H1 (cell line): ENCODE results near the gene KIF15. TPM values are rescaled to one million over a fixed set of nuclear protein-coding genes. Genes with fewer than 3 reads are reported as not detected.

ENCODE experiments used
- CTCF ChIA-PET: fragments of 300-600 bp; sonication (Branson Sonifier 250); formaldehyde crosslinking; loops from one replicate; lab custom pipeline; 2021; ENCODE audit not compliant: partially characterized antibody; lab: Charles Lee
- POLR2A ChIA-PET: fragments of 300-600 bp; sonication (Branson Sonifier 250); formaldehyde crosslinking; loops from one replicate; lab custom pipeline; 2021; ENCODE audit warnings: inconsistent platforms; ENCODE audit not compliant: partially characterized antibody; lab: Charles Lee
- DNase-seq, 2 experiments: peaks; one replicate each; pipeline versions ENCODE4 v3.0.0 to v3.0.0-alpha.2; 2010 to 2022; ENCODE audit warnings: low spot score in 2 of 2, low read depth in 1 of 2, mixed read lengths in 1 of 2
- FAIRE-seq: peaks from 2 replicates; lab custom pipeline; 2011; peaks lifted over from hg19 to GRCh38; lab: Jason Lieb, UNC
- H2AFZ ChIP-seq: 2 replicates; pipeline ENCODE4 v1.8.1; 2012; ENCODE audit warnings: low read length, inconsistent platforms
- H2AK5ac ChIP-seq: 2 replicates; pipeline ENCODE4 v1.6.1; 2013; ENCODE audit warnings: low read depth, low read length
- H2BK120ac ChIP-seq: replicated peaks from 2 replicates; pipeline ENCODE3; 2013; ENCODE audit warnings: low read depth, low read length, inconsistent platforms
- H2BK12ac ChIP-seq: 2 replicates; pipeline ENCODE4 v1.6.1; 2013; ENCODE audit warnings: low read depth, low read length
- H2BK15ac ChIP-seq: 2 replicates; pipeline ENCODE4 v1.6.1; 2013; ENCODE audit warnings: low read length
- H2BK20ac ChIP-seq: 2 replicates; pipeline ENCODE4 v1.6.1; 2013; ENCODE audit warnings: low read length
- H2BK5ac ChIP-seq: 2 replicates; pipeline ENCODE4 v1.6.1; 2013; ENCODE audit warnings: low read depth, low read length
- H3K14ac ChIP-seq: 2 replicates; pipeline ENCODE4 v1.6.1; 2013; ENCODE audit warnings: inconsistent platforms; ENCODE audit not compliant: insufficient read length
- H3K18ac ChIP-seq: 2 replicates; pipeline ENCODE4 v1.6.1; 2013; ENCODE audit warnings: low read length; ENCODE audit errors: extremely low read depth
- H3K23ac ChIP-seq: 2 replicates; pipeline ENCODE4 v1.6.1; 2013; ENCODE audit warnings: inconsistent platforms; ENCODE audit not compliant: insufficient read length
- H3K23me2 ChIP-seq: 2 replicates; pipeline ENCODE4 v1.6.1; 2013; ENCODE audit warnings: low read depth, low read length
- H3K27ac ChIP-seq: 2 replicates; pipeline ENCODE4 v1.6.1; 2011; ENCODE audit warnings: low read depth, low read length, inconsistent platforms
- H3K27me3 ChIP-seq, 4 experiments: replicated peaks in 1 of 4; 1 replicate in 1 of 4; 2 replicates in 3 of 4; pipeline versions ENCODE4 v1.6.1 to v1.8.1; 2011 to 2013; ENCODE audit warnings: low read length in 3 of 4, mild to moderate bottlenecking in 3 of 4, inconsistent platforms in 2 of 4, mixed read lengths in 2 of 4, moderate library complexity in 1 of 4; ENCODE audit not compliant: control insufficient read depth in 3 of 4, insufficient read depth in 3 of 4; ENCODE audit errors: extremely low read depth in 1 of 4
- H3K36me3 ChIP-seq, 4 experiments: 2 replicates each; pipeline versions ENCODE4 v1.6.1 to v1.8.1; 2011 to 2013; ENCODE audit warnings: mild to moderate bottlenecking in 4 of 4, low read length in 3 of 4, moderate library complexity in 2 of 4, control low read depth in 1 of 4, inconsistent platforms in 1 of 4; ENCODE audit not compliant: insufficient read depth in 4 of 4, control insufficient read depth in 2 of 4
- H3K4ac ChIP-seq: replicated peaks from 2 replicates; pipeline ENCODE3; 2013; ENCODE audit warnings: low read length, low read depth, mixed read lengths, inconsistent platforms; ENCODE audit not compliant: insufficient read length
- H3K4me1 ChIP-seq, 4 experiments: replicated peaks in 1 of 4; 1 replicate in 1 of 4; 2 replicates in 3 of 4; pipeline versions ENCODE4 v1.6.1 to v1.8.1; 2011 to 2013; ENCODE audit warnings: low read length in 3 of 4, inconsistent platforms in 2 of 4, mixed read lengths in 1 of 4; ENCODE audit not compliant: insufficient read depth in 4 of 4, control insufficient read depth in 3 of 4
- H3K4me2 ChIP-seq, 2 experiments: 2 replicates each; pipeline versions ENCODE4 v1.6.1 to v1.8.1; 2011 to 2013; ENCODE audit warnings: low read depth in 2 of 2, low read length in 2 of 2, control low read depth in 1 of 2, inconsistent platforms in 1 of 2, mild to moderate bottlenecking in 1 of 2; ENCODE audit not compliant: insufficient read depth in 1 of 2
- H3K4me3 ChIP-seq, 4 experiments: fragments of 200-600, 300-600 bp in 1 of 4; sonication (generic), shearing (Covaris generic), sonication (Bioruptor Twin) in 1 of 4; 2 replicates each; pipeline versions ENCODE4 v1.5.1 to v1.8.1; 2011 to 2016; ENCODE audit warnings: low read length in 4 of 4, low read depth in 3 of 4, control low read depth in 2 of 4, inconsistent platforms in 2 of 4, mild to moderate bottlenecking in 2 of 4, mixed read lengths in 1 of 4, moderate library complexity in 1 of 4; ENCODE audit not compliant: insufficient read depth in 2 of 4; ENCODE audit errors: extremely low read depth in 1 of 4
- H3K56ac ChIP-seq: replicated peaks from 2 replicates; pipeline ENCODE3; 2013; ENCODE audit warnings: low read depth, mild to moderate bottlenecking, mixed read lengths, low read length, inconsistent platforms; ENCODE audit not compliant: insufficient read length
- H3K79me1 ChIP-seq: 2 replicates; pipeline ENCODE4 v1.6.1; 2013; ENCODE audit warnings: low read depth, low read length, control low read depth
- H3K79me2 ChIP-seq, 2 experiments: 2 replicates each; pipeline versions ENCODE4 v1.6.1 to v1.8.1; 2012 to 2013; ENCODE audit warnings: low read length in 2 of 2, mild to moderate bottlenecking in 2 of 2, inconsistent platforms in 1 of 2; ENCODE audit not compliant: insufficient read depth in 2 of 2, control insufficient read depth in 1 of 2
- H3K9ac ChIP-seq, 4 experiments: replicated peaks in 1 of 4; 1 replicate in 1 of 4; 2 replicates in 3 of 4; pipeline versions ENCODE4 v1.6.1 to v1.8.1; 2011 to 2013; ENCODE audit warnings: low read depth in 3 of 4, low read length in 3 of 4, control low read depth in 2 of 4, mild to moderate bottlenecking in 2 of 4, moderate library complexity in 2 of 4, inconsistent platforms in 1 of 4; ENCODE audit errors: extremely low read depth in 1 of 4
- H3K9me3 ChIP-seq, 2 experiments: 2 replicates each; pipeline versions ENCODE4 v1.6.1 to v1.8.1; 2012 to 2013; ENCODE audit warnings: mild to moderate bottlenecking in 2 of 2, moderate library complexity in 2 of 2, control low read depth in 1 of 2, inconsistent platforms in 1 of 2, low read depth in 1 of 2, low read length in 1 of 2, mixed read lengths in 1 of 2; ENCODE audit not compliant: insufficient read depth in 2 of 2
- H4K20me1 ChIP-seq, 2 experiments: replicated peaks in 1 of 2; 2 replicates each; pipeline versions ENCODE3 to v1.8.1; 2011 to 2013; ENCODE audit warnings: inconsistent platforms in 2 of 2, low read length in 2 of 2, mild to moderate bottlenecking in 1 of 2; ENCODE audit not compliant: insufficient read depth in 2 of 2, control insufficient read depth in 1 of 2
- H4K5ac ChIP-seq: 2 replicates; pipeline ENCODE4 v1.6.1; 2013; ENCODE audit warnings: low read length, low read depth, mixed read lengths, inconsistent platforms; ENCODE audit not compliant: insufficient read length
- H4K8ac ChIP-seq: 2 replicates; pipeline ENCODE4 v1.8.0; 2013; ENCODE audit warnings: mild to moderate bottlenecking, moderate library complexity, low read length, inconsistent platforms; ENCODE audit not compliant: insufficient read depth; ENCODE audit errors: extremely low read depth
- H4K91ac ChIP-seq: replicated peaks from 2 replicates; pipeline ENCODE3; 2013; ENCODE audit warnings: low read length, mixed read lengths, inconsistent platforms; ENCODE audit not compliant: insufficient read length
- ASH2L ChIP-seq: fragments of 200-600, 300-600 bp; sonication (generic); IDR thresholded peaks from one replicate; pipeline ENCODE4 v1.7.1; 2017; ENCODE audit warnings: low read length
- E2F6 ChIP-seq: IDR thresholded peaks from 2 replicates; pipeline ENCODE4 v1.6.1; 2012; ENCODE audit warnings: inconsistent platforms
- EP300 ChIP-seq, 2 experiments: IDR thresholded peaks; 1 replicate in 1 of 2; 2 replicates in 1 of 2; pipeline ENCODE4 v1.6.1; 2011 to 2012; ENCODE audit warnings: low read depth in 2 of 2, low read length in 2 of 2, mild to moderate bottlenecking in 2 of 2, borderline replicate concordance in 1 of 2, inconsistent platforms in 1 of 2, moderate library complexity in 1 of 2
- FOSL1 ChIP-seq: IDR thresholded peaks from 2 replicates; pipeline ENCODE4 v1.6.1; 2011; ENCODE audit warnings: mild to moderate bottlenecking, low read depth, low read length, moderate library complexity; ENCODE audit not compliant: insufficient read depth
- JUND ChIP-seq: IDR thresholded peaks from 2 replicates; pipeline ENCODE4 v1.6.1; 2011; ENCODE audit warnings: mild to moderate bottlenecking, improper control_type of control experiment, low read length
- KDM5A ChIP-seq: fragments of 200-600 bp; IDR thresholded peaks from 2 replicates; pipeline ENCODE4 v1.7.1; 2012; ENCODE audit warnings: mild to moderate bottlenecking, low read length, inconsistent platforms, mixed read lengths
- RAD21 ChIP-seq, 2 experiments: IDR thresholded peaks in 1 of 2; conservative IDR thresholded peaks in 1 of 2; 2 replicates each; pipeline ENCODE4 v1.6.1; 2011; ENCODE audit warnings: low read depth in 2 of 2, low read length in 2 of 2, improper control_type of control experiment in 1 of 2, inconsistent platforms in 1 of 2, mild to moderate bottlenecking in 1 of 2, moderate library complexity in 1 of 2
- RBBP5 ChIP-seq: IDR thresholded peaks from 2 replicates; pipeline ENCODE4 v1.7.1; 2012; ENCODE audit warnings: low read depth, mild to moderate bottlenecking, inconsistent platforms, low read length, moderate library complexity, borderline replicate concordance
- SUZ12 ChIP-seq: fragments of 200-600 bp; sonication (generic); IDR thresholded peaks from 2 replicates; pipeline ENCODE4 v1.6.1; 2012; ENCODE audit warnings: mild to moderate bottlenecking, inconsistent platforms, low read length, moderate library complexity, mixed read lengths
- TAF1 ChIP-seq: IDR thresholded peaks from 2 replicates; pipeline ENCODE4 v1.6.1; 2011; ENCODE audit warnings: mild to moderate bottlenecking, low read depth, low read length
- WGBS, 2 experiments: shearing (Covaris generic) in 1 of 2; methylation state at CpG; one replicate each; pipeline versions ENCODE4 v1.1.6 to v1.1.7; 2013 to 2015; ENCODE audit warnings: low lambda C conversion rate in 2 of 2, mixed read lengths in 2 of 2, inconsistent platforms in 1 of 2, low coverage in 1 of 2, missing lambda C conversion rate in 1 of 2; ENCODE audit not compliant: insufficient replicate concordance in 2 of 2, insufficient coverage in 1 of 2, insufficient read length in 1 of 2; ENCODE audit errors: extremely low coverage in 1 of 2, missing lambda C conversion rate in 1 of 2; 5-methylcytosine and 5-hydroxymethylcytosine counted together
- polyA plus RNA-seq, 7 experiments: library from polyadenylated mRNA; depleted of rRNA in 3 of 7; stranded (reverse) in 5 of 7; unstranded in 2 of 7; fragments of >200 nt in 5 of 7; fragments of 200-250 nt in 2 of 7; gene quantifications; 1 replicate in 5 of 7; 2 replicates in 1 of 7; 4 replicates in 1 of 7; pipeline versions ENCODE4 v1.2.1 to v1.2.3, GENCODE V29; 2011 to 2013; ENCODE audit warnings: missing spikeins in 2 of 7, mixed read lengths in 2 of 7
- total RNA-seq: library from RNA; stranded (reverse); fragmentation: NEBNext Ultra II Directional; extraction: Animal tissue kit (Norgen Biotek cat#: 25700); gene quantifications from 2 replicates; pipeline ENCODE4 v1.2.1, GENCODE V29; 2021

The KIF15 gene
- total and polyA plus RNA-seq, 2 of the 8 experiments (the other 6 are each of a cell fraction or from before 2014, with no cell fraction given): 4.2 to 25.5 TPM

- H3K4me1 ChIP-seq: no peaks in the 10 kb centered on the region
- H4K5ac ChIP-seq: no peak overlapping the region
- ChIA-PET CTCF (interaction anchor here (0.6 to 2.0 kb wide), 2 partner anchors 27 to 764 kb away, joined by 4 to 5 read pairs; no protein-coding TSS in a partner anchor), POLR2A (no interaction called here)
- H3K4ac ChIP-seq: no peak overlapping the region
- H4K20me1 ChIP-seq: no peaks in the 10 kb centered on the region
- H2AFZ ChIP-seq: no peak overlapping the region
- H3K9me3 ChIP-seq: peaks cover 4 to 6% of the 10 kb centered on the region in 2 experiments; a peak in 2 of 4 replicates
- no peak overlapping the region for H3K18ac ChIP-seq
- H4K8ac ChIP-seq: no peak overlapping the region
- H2BK20ac ChIP-seq: no peak overlapping the region
- H2BK120ac ChIP-seq: no peak overlapping the region
- no peak for TF ChIP-seq RBBP5
- no peak for TF ChIP-seq ASH2L
- TF ChIP-seq TAF1: no peak
- TF ChIP-seq FOSL1: no peak
- TF ChIP-seq RAD21 (IDR thresholded peaks at IDR 0.05 in 1 of 2, conservative IDR thresholded peaks at IDR 0.05 in 1 of 2; ENCODE audit: low read depth in 2 of 2, low read length in 2 of 2): no peak
- TF ChIP-seq JUND: no peak
- TF ChIP-seq SUZ12: no peak
- no peak for TF ChIP-seq E2F6
- no peak for TF ChIP-seq EP300 (IDR thresholded peaks at IDR 0.05; ENCODE audit: borderline replicate concordance in 1 of 2, low read depth in 2 of 2, low read length in 2 of 2)
- no peak for TF ChIP-seq KDM5A
- DNase-seq: no peak
- H3K23ac ChIP-seq: no peak overlapping the region
- H2BK12ac ChIP-seq: no peak overlapping the region
- no peak overlapping the region for H3K4me2 ChIP-seq
- no peaks in the 10 kb centered on the region for H3K79me1 ChIP-seq
- no peaks in the 10 kb centered on the region for H3K27me3 ChIP-seq
- H3K56ac ChIP-seq: no peak overlapping the region
- no peak overlapping the region for H2BK15ac ChIP-seq
- H3K23me2 ChIP-seq: no peaks in the 10 kb centered on the region
- H2AK5ac ChIP-seq: no peak overlapping the region
- no peak overlapping the region for H3K9ac ChIP-seq
- no peak overlapping the region for H3K4me3 ChIP-seq
- no peak overlapping the region for H3K14ac ChIP-seq
- H3K27ac ChIP-seq: no peak overlapping the region
- WGBS, 2 experiments: 98% methylated on average over 2 of the region's 2 CpGs; no CpG with 5 or more reads in 1 of the 2 experiments
- H3K36me3 ChIP-seq: peaks cover 11 to 54% (median 35%) of the 10 kb centered on the region in 4 experiments
- FAIRE-seq: no peak
- no peak overlapping the region for H2BK5ac ChIP-seq
- H3K79me2 ChIP-seq: no peaks in the 10 kb centered on the region
- H4K91ac ChIP-seq: no peak overlapping the region
Measured at GRCh38 chr3:44832965-44833364, 71.4 kb downstream of the KIF15 start.
